Endothelial cell of umbilical vein (primary cell): Measurements from ENCODE around the gene SFT2D3. TPM values are rescaled to one million over a fixed set of nuclear protein-coding genes. Genes with fewer than 3 reads are reported as not detected.

Experiments used
- BruUV-seq: library from RNA; stranded (reverse); fragments of 400-500 nt; replicated peaks from 2 replicates; lab custom pipeline; 2021; lab: Mats Ljungman, UMichigan
- CTCF ChIA-PET: fragments of 300-600, 350-600 bp; sonication (Branson Sonifier 250); formaldehyde crosslinking; loops from one replicate; lab custom pipeline; 2021; ENCODE audit warnings: antibody characterized with exemption, inconsistent platforms; lab: Charles Lee
- POLR2A ChIA-PET: fragments of 300-600, 350-600 bp; sonication (Branson Sonifier 250); formaldehyde crosslinking; loops from one replicate; lab custom pipeline; 2021; ENCODE audit warnings: antibody characterized with exemption, inconsistent platforms; lab: Charles Lee
- DNase-seq: peaks from one replicate; pipeline ENCODE4 v3.0.0-alpha.2; 2011; ENCODE audit warnings: low read depth, low spot score
- FAIRE-seq: peaks from 2 replicates; lab custom pipeline; 2011; peaks lifted over from hg19 to GRCh38; lab: Jason Lieb, UNC
- H2AFZ ChIP-seq: 2 replicates; pipeline ENCODE4 v1.6.0; 2012; ENCODE audit warnings: low read depth, low read length, control low read depth, inconsistent platforms
- H3K27ac ChIP-seq: 2 replicates; pipeline ENCODE4 v1.5.1; 2011; ENCODE audit warnings: low read depth, mild to moderate bottlenecking, control low read depth, low read length, moderate library complexity; ENCODE audit not compliant: insufficient read depth
- H3K27me3 ChIP-seq, 2 experiments: 2 replicates each; pipeline versions ENCODE4 v1.6.0 to v1.6.1; 2011; ENCODE audit warnings: low read length in 2 of 2, mixed read lengths in 1 of 2; ENCODE audit not compliant: control insufficient read depth in 2 of 2, insufficient read depth in 2 of 2
- H3K36me3 ChIP-seq, 2 experiments: 2 replicates in 1 of 2; 3 replicates in 1 of 2; pipeline ENCODE4 v1.5.1; 2011; ENCODE audit warnings: low read length in 2 of 2, mild to moderate bottlenecking in 1 of 2, moderate library complexity in 1 of 2; ENCODE audit not compliant: control insufficient read depth in 2 of 2, insufficient read depth in 2 of 2; ENCODE audit errors: extremely low read depth in 1 of 2
- H3K4me1 ChIP-seq: 3 replicates; pipeline ENCODE4 v1.5.1; 2011; ENCODE audit warnings: mild to moderate bottlenecking, low read length; ENCODE audit not compliant: control insufficient read depth, insufficient read depth; ENCODE audit errors: extremely low read depth
- H3K4me2 ChIP-seq: 2 replicates; pipeline ENCODE4 v1.6.1; 2011; ENCODE audit warnings: low read length, control low read depth, mixed read lengths; ENCODE audit not compliant: insufficient read depth
- H3K4me3 ChIP-seq, 3 experiments: fragments of 200-600 bp in 1 of 3; sonication (generic), shearing (Covaris generic) in 1 of 3; replicated peaks in 1 of 3; 2 replicates each; pipeline ENCODE4 v1.5.1; 2011 to 2016; ENCODE audit warnings: control low read depth in 3 of 3, low read length in 3 of 3, mild to moderate bottlenecking in 2 of 3, inconsistent platforms in 1 of 3, low read depth in 1 of 3, moderate library complexity in 1 of 3; ENCODE audit not compliant: insufficient read depth in 1 of 3
- H3K79me2 ChIP-seq: 2 replicates; pipeline ENCODE4 v1.6.0; 2012; ENCODE audit warnings: low read length, inconsistent platforms; ENCODE audit not compliant: control insufficient read depth, insufficient read depth
- H3K9ac ChIP-seq: replicated peaks from 2 replicates; pipeline ENCODE3; 2011; ENCODE audit warnings: low read length, control low read depth; ENCODE audit not compliant: insufficient read depth; ENCODE audit errors: extremely low read depth
- H3K9me1 ChIP-seq: replicated peaks from 3 replicates; pipeline ENCODE4 v1.6.0; 2011; ENCODE audit warnings: mild to moderate bottlenecking, low read length; ENCODE audit not compliant: control insufficient read depth, insufficient read depth; ENCODE audit errors: extremely low read depth
- H3K9me3 ChIP-seq: replicated peaks from 2 replicates; pipeline ENCODE4 v1.5.1; 2012; ENCODE audit warnings: low read length, inconsistent platforms; ENCODE audit not compliant: control insufficient read depth, insufficient read depth
- H4K20me1 ChIP-seq: replicated peaks from 2 replicates; pipeline ENCODE3; 2011; ENCODE audit warnings: mild to moderate bottlenecking, low read length; ENCODE audit not compliant: control insufficient read depth, insufficient read depth; ENCODE audit errors: extremely low read depth
- EZH2 ChIP-seq: IDR thresholded peaks from 2 replicates; pipeline ENCODE4 v1.6.1; 2012; ENCODE audit warnings: borderline replicate concordance, low read depth, mild to moderate bottlenecking, moderate library complexity, low read length, inconsistent platforms; ENCODE audit not compliant: severe bottlenecking
- FOS ChIP-seq: IDR thresholded peaks from 2 replicates; pipeline ENCODE4 v1.6.1; 2011; ENCODE audit warnings: mild to moderate bottlenecking, low read length, moderate library complexity, borderline replicate concordance; ENCODE audit not compliant: insufficient read depth
- GATA2 ChIP-seq: IDR thresholded peaks from 2 replicates; pipeline ENCODE4 v1.7.0; 2011; ENCODE audit warnings: low read depth, mild to moderate bottlenecking, moderate library complexity, mixed read lengths, low read length; ENCODE audit not compliant: insufficient read length, insufficient read depth
- JUN ChIP-seq: IDR thresholded peaks from 2 replicates; pipeline ENCODE4 v1.6.1; 2011; ENCODE audit warnings: borderline replicate concordance, low read depth; ENCODE audit not compliant: insufficient read length, insufficient read depth
- MYC ChIP-seq: IDR thresholded peaks from one replicate; pipeline ENCODE4 v1.6.1; 2011; ENCODE audit warnings: mild to moderate bottlenecking, low read depth, low read length
- POLR2A ChIP-seq: IDR thresholded peaks from 2 replicates; pipeline ENCODE4 v1.6.1; 2012; ENCODE audit warnings: low read depth, mild to moderate bottlenecking, control low read depth, low read length
- POLR2AphosphoS5 ChIP-seq: IDR thresholded peaks from 2 replicates; pipeline ENCODE4 v1.6.1; 2012; ENCODE audit warnings: low read depth, mild to moderate bottlenecking, control low read depth, low read length, moderate library complexity; ENCODE audit not compliant: insufficient read depth
- dilution Hi-C: fragments of 300-500 bp; cut with MboI; formaldehyde crosslinking; loops from one replicate; pipeline ENCODE4 v1.15.0; 2019; ENCODE audit warnings: low sequenced_read_pairs; ENCODE audit not compliant: extremely low pct_ligation_motif_present
- intact Hi-C: fragments of 100-400 bp; cut with micrococcal nuclease; formaldehyde crosslinking; loops from one replicate; pipeline ENCODE4 v1.10.0; 2022
- polyA plus RNA-seq, 4 experiments: library from polyadenylated mRNA; depleted of rRNA in 3 of 4; stranded (reverse) in 3 of 4; unstranded in 1 of 4; fragments of >200 nt; gene quantifications; 2 replicates each; pipeline versions ENCODE4 v1.2.1 to v1.2.3, GENCODE V29; 2011 to 2012; ENCODE audit warnings: missing spikeins in 1 of 4
- total RNA-seq: library from RNA; stranded (reverse); gene quantifications from 2 replicates; pipeline ENCODE4 v1.2.3, GENCODE V29; 2021
- TF ChIP-seq, protein P1 (sequence below): IDR thresholded peaks from 2 replicates; pipeline ENCODE4 v1.6.1; 2011; ENCODE audit not compliant: insufficient read depth, insufficient read length
- TF ChIP-seq, protein P2 (sequence below), 2 donors: IDR thresholded peaks; 1 replicate in 1 of 2; 2 replicates in 1 of 2; pipeline ENCODE4 v1.5.1; 2011; ENCODE audit warnings: low read length in 2 of 2, mild to moderate bottlenecking in 2 of 2, moderate library complexity in 2 of 2, control low read depth in 1 of 2, inconsistent platforms in 1 of 2, low read depth in 1 of 2; ENCODE audit not compliant: insufficient read depth in 1 of 2; ENCODE audit errors: extremely low read depth in 1 of 2

Gene SFT2D3
- total and polyA plus RNA-seq, 2 donors (not counting 3 experiments of a cell fraction or from before 2014, with no cell fraction given): 4.5 to 4.7 TPM

- no TSS peak for BruUV-seq
- CTCF ChIA-PET: no interaction called here
- H3K9me1 ChIP-seq: no peaks in the 10 kb centered on the region
- no peaks in the 10 kb centered on the region for H4K20me1 ChIP-seq
- no peak overlapping the region for H3K9ac ChIP-seq
- TF ChIP-seq EZH2 (no peak), FOS (no peak), POLR2AphosphoS5 (no peak), MYC (no peak), GATA2 (no peak), POLR2A (no peak), JUN (no peak)
- TF ChIP-seq, protein P1, sequence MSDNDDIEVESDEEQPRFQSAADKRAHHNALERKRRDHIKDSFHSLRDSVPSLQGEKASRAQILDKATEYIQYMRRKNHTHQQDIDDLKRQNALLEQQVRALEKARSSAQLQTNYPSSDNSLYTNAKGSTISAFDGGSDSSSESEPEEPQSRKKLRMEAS: no peak
- TF ChIP-seq, protein P2, sequence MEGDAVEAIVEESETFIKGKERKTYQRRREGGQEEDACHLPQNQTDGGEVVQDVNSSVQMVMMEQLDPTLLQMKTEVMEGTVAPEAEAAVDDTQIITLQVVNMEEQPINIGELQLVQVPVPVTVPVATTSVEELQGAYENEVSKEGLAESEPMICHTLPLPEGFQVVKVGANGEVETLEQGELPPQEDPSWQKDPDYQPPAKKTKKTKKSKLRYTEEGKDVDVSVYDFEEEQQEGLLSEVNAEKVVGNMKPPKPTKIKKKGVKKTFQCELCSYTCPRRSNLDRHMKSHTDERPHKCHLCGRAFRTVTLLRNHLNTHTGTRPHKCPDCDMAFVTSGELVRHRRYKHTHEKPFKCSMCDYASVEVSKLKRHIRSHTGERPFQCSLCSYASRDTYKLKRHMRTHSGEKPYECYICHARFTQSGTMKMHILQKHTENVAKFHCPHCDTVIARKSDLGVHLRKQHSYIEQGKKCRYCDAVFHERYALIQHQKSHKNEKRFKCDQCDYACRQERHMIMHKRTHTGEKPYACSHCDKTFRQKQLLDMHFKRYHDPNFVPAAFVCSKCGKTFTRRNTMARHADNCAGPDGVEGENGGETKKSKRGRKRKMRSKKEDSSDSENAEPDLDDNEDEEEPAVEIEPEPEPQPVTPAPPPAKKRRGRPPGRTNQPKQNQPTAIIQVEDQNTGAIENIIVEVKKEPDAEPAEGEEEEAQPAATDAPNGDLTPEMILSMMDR (IDR thresholded peaks at IDR 0.05; ENCODE audit: extremely low read depth in 1 of 2, insufficient read depth in 1 of 2, low read depth in 1 of 2, low read length in 2 of 2): no peak
- H3K4me3 ChIP-seq: no peak overlapping the region
- no peak overlapping the region for H3K4me2 ChIP-seq
- H3K4me1 ChIP-seq: no peaks in the 10 kb centered on the region
- no peak for DNase-seq
- POLR2A ChIA-PET: no interaction called here
- no peak for FAIRE-seq
- no peak overlapping the region for H2AFZ ChIP-seq
- no peaks in the 10 kb centered on the region for H3K79me2 ChIP-seq
- no peaks in the 10 kb centered on the region for H3K36me3 ChIP-seq
- H3K27ac ChIP-seq: no peak overlapping the region
- H3K9me3 ChIP-seq: no peaks in the 10 kb centered on the region
- no peaks in the 10 kb centered on the region for H3K27me3 ChIP-seq
- dilution Hi-C loops: no loop called here
- intact Hi-C loops: no loop called here
Observed at GRCh38 chr2:127735537-127736399, 34.5 kb downstream of the SFT2D3 start.
